Fibroblast of skin of left biceps (primary cell): Measurements from ENCODE around the gene ELF2.
A peak's percentile ranks its signal among the peaks of the same experiment; 100 is the strongest.
"Not testable (repeated sequence)": the region's sequence is repeated elsewhere in the genome, so short reads cannot be mapped to it uniquely, and the experiment has no call there.

Experiments
- DNase-seq, 2 experiments: peaks; one replicate each; pipeline ENCODE4 v3.0.0-alpha.2; 2013; ENCODE audit warnings: low read depth in 2 of 2

Gene ELF2

DNA sequence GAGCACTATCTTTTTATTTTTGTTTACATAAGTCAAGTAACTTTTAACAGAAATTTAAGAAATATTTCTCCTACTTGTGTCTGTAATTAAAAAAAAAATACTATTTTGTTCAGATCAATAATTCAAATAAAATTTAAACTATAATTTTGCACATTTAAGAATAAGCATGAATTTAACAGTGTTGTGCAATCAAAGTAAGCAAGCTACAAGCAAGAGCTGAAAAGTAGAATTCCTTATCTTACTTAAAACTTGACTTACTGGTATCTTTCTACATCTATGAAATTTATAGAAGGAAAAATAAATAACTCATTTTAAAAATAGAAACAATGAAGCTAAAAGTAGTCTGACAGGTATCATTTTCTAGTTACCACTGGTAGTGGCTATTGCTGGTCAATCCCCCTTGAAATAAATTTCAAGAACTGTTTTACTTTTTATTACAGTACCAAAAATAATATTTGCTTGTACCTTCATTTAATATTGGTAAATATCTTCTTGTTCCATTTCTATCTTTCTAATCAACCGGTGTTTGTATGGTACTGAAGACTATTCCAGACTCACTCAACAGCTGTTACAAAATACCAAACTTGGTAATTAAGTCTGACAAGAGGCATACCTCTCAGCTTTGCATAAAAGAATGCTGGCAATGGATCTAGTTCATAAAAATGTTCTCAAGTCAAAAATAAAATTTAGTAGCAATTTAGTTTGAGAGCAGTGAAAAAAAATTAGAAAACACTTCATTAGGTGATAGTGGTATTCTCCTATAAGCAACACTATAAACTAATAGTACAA is 99.3 kb downstream of the ELF2 start:
- no peak for DNase-seq

DNA sequence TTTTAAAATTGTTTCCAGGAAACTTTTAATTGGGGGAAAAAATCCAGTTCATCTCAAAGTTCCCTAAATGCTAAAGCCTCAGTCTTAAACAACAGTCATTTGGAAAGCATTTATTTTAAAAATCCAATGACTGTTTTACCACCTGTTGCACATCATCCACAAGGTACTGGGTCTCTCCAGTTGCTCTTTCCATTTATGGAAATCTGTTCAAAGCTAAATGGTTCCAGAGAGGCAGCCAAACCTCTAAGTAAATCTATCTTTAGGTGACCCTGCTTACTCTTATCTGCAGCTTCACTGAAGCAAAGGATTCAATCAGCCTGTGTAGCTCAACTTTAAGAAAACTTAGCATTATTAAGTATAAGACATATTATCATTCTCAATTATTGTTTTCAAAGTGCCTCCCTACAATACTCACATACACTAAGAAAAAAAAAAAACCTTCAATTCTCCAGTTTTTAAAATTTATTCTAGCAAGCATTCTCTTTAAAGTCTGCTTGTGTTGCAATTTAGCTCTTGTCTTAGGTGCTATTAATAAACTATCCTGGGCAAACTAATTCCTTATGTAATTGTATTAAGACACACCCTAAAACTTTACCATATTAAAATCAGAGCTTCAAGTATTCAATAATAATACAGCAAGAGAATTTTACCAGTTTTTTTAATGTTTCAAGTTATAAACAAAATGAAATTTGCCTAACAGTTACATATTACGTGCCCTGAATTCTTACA is 100.8 kb downstream of the ELF2 start:
- no peak for DNase-seq

DNA sequence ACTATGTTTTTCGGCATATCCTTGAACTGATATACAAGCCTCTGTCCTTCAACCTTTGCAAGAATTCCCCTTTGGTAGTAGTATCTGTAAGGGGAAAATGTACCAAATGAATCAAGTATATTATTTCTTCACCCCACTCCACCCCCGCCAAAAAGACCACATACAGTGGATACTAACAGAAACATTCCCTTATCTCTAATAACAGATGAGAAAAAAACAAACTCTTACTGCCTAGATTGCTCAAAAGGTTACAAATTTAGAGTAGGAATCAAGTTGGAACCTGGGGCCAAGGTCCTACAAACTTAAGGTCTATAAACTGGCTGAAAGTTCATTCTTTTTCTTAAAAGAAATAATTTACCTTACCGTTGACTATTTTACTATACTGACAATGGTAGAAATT is 116.4 kb downstream of the ELF2 start:
- DNase-seq: no peak

DNA sequence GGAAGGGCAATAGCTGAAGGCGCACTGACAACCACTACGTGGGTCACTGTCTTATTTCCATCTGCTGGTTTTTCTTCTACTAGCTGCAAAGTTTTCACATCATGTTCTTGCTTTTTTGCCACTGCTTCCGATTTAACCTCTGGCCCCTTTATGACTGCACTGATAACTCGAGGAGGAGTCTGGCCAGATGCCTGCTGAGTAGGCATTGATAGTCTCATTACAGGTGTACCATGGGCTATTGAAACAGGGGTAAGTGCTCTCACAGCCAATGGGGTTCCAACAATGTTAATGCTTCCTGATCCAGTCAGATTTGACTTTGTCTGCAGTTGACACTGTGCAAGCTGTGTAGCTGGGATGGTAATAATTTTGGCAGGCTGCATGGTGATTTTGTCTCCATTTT is 118.0 kb downstream of the ELF2 start:
- DNase-seq: not testable (repeated sequence)

DNA sequence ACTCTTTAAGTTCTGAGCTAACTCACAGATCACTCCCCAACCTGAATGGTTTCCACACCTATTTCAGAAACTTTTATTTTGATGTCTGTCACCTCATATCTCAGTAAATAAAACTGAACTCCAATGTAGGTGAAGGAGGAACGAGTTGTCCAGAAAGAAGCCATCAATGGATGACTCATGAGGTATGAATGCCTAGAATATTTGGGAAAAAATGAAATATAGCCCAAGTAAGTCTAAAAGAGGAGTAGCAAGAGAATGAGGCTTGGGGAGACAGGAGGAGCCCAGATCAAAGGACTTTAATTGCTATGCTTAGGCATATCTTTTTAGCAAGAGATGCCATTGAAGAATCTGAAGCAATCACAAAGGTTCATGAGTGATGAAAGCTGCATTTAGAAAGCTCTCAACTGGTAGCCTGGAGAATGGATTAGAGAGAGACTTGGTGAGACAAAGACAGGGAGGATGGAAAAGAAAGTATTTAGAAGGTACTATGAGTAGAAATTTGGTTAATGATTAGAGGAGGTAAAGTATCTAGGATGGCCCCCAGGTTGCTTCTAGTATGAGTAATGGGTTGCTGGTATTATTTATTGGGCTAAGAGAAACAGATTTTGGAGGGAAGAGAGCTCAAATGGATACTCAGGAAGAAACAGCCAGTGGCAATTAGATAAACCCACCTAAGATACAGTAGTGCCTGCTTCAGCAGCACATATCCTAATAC is 122.1 kb downstream of the ELF2 start:
- no peak for DNase-seq

DNA sequence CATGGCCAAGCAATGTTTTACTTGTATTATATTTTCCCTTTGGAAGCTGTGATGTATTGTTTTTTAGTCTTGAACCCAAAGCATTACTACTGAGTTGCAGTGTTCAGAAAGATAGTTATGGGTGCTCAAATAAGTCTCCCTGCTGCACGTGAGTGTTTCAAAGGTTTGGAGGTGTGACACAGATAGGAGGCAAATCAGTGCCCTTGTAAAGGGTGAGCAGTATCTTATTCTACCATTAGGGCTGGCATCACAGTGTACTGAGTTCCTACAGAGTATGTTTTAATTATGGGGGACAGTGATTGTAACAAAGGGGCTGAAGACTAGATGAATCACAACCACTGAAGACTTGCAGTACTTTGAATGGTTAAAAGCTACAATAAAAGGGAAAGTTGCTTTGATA is 123.1 kb downstream of the ELF2 start:
- DNase-seq: no peak

DNA sequence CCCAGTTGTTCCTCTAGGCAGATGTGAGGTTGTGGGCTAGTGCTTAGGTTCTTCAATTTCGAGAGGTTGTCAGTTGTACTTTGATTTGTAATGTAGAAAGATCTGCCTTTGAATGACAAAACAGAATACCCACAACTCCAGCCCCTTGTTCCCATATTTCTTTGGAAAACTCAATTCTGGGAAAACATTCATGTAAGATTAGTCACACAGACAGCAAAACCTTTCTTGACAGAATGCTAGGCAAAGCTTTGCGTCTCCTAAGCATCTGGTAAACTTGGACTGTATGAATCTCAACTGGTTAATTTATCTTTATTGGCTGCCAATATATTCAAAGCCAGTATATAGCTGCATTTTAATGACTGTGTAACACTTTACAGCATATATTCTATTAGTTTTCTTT is 126.6 kb downstream of the ELF2 start:
- peak; percentile 30 to 35 for DNase-seq

DNA sequence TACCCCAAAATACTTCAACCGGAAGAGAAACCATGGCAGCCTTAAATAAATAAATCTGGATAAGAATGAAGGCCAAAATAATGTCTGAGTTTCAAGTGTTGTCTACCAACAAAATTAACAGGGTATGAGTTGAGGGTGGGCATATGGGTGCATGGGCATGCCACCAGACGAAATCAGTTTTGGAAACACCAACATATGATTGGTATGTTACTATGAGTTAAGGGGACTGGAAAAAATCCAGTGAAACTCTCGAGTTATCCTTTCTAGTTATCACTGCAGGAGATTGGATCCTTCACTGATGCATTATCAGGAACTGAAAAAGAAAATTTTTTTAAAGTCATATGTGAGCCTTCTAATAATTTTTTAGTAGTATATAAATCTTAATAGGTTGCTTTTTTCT is 129.0 kb downstream of the ELF2 start:
- DNase-seq: no peak

DNA sequence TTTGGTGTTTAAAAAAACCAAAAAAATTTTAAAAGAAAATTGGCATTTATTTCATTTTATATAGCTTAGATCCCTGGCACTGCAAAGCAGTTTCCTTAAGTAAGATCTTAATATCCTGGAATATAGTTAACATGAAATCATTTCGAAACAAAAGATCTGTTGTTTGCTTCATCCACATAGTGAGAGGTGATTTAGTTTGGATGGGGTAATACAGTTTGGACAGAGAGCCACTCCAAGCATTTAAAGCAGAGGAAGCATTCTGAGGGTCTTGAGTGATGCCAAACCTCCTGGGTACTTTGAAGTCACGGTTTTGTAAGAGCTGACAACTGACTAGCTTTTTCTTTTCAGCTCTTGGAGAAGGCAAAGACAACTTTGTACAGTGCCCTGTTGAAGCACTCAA is 132.7 kb downstream of the ELF2 start:
- no peak for DNase-seq

DNA sequence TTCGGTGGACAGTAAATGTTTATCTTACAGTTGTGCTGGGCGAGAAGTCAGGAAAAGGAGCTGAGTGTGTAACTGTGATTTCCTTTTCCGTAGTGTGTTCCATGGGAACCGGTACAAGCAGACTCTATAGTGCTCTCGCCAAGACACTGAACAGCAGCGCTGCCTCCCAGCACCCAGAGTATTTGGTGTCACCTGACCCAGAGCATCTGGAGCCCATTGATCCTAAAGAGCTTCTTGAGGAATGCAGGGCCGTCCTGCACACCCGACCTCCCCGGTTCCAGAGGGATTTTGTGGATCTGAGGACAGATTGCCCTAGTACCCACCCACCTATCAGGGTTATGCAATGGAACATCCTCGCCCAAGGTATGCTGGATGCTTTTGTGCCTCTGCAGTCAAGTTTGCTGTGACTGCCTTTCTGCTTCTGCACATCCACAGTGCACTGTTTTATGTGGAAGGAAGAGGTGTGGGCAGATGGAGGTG is 134.0 kb downstream of the ELF2 start:
- no peak for DNase-seq

DNA sequence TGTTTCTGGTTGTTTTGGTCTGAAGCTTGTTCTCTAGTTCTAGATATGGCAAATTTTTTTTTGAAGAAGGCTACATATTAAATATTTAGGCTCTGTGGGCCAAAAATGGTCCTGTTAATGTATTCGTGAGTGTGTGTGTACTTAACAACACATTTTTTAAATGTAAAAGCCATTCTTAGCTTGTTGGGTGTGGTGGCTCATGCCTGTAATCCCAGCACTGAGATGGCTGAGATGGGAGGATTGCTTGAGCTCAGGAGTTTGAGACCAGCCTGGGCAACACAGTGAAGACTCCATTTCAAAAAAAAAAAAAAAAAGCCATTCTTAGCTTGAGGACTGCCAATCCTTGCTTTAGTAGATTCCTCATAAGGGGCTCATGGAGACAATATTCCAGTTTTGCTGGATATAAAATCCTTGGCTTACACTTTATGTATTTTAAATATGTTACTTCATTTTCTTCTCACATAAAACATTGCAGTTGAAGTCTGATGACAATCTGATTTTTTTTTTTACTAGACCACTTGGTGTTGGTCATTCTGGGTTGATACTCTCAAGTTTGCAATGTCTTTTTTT is 138.1 kb downstream of the ELF2 start:
- no peak for DNase-seq

DNA sequence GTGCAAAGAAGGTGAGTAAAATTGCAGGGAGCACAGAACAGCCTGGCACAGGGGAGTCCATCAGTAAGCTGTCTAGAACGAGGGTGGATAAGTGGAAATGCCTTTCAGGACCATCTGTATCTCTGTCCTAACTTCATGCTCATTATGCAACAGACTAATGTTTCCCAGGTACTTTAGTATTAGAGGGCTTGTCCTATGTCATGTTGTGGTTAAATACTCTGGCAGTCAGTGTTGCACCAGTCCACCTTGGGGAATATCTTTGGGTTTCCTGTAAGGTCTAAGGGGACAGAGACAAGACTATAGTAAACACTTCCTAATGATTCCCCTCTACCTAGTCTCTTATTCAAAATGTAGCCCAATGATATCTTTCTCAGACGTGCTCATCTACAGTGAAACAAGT is 140.1 kb downstream of the ELF2 start:
- DNase-seq: no peak

DNA sequence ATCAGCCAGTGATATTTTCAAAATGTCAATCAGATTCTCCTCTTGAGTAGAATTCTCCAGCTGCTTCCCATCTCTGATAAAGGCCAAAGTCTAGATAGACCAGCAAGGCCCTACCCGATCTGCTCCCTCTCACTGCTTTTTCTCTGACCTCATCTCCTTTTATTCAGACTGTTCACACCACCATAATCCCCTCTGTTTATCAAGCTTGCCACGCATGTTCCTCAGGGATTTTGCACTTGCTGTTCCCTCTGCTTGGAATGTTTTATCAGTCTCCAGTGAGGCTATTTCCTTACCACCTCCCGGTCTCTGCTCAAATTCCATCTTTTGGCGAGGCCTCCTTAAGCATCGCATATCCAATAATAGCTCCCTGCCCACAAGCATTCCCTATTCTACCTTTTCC is 141.4 kb downstream of the ELF2 start:
- no peak for DNase-seq

DNA sequence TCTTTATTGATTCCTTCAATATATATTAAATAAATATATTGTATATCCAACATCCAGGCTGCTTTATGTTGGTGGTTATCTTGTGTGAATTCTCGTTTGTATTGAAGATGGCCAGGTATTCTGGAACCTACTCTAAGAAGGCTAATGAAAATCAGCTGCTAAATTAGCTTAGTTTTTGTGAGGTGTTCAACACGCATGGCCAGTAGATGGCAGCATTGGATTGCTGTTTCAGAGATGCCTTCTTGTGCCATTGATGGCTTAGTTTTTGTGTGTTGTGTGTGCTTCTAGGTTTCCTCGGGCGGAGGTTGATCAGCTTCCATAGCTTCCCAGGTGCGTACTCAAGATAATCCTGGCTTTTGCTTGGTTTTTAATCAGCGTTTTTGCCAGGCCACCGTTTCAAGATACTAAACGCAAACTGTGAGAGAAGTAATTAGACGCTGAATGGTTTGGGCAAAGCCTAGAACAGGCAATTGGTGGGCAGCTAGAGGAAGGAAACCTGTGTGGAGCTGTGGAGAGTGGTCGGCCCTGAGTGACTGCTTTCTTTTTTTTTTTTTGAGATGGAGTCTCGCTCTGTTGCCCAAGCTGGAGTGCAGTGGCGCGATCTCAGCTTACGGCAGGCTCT is 146.3 kb downstream of the ELF2 start:
- DNase-seq: peak; percentile 50 to 61

DNA sequence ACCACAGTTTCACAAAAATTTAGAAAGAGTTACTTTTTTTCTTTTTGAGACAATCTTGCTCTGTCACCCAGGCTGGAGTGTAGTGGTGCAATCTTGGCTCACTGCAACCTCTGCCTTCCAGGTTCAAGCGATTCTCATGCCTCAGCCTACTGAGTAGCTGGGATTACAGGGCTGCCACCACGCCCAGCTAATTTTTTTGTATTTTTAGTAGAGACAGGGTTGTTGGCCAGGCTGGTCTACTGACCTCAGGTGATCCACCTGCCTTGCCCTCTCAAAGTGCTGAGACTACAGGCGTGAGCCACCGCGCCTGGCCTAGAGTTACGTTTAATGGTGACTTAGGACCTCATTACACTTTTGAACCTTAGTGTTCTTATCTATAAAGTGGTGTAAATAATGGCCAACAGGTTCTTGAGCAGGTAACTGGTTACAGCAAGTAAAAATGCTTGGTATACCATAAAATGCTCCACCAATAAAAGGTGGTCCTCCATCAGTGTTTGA is 147.1 kb downstream of the ELF2 start:
- not testable (repeated sequence) for DNase-seq

DNA sequence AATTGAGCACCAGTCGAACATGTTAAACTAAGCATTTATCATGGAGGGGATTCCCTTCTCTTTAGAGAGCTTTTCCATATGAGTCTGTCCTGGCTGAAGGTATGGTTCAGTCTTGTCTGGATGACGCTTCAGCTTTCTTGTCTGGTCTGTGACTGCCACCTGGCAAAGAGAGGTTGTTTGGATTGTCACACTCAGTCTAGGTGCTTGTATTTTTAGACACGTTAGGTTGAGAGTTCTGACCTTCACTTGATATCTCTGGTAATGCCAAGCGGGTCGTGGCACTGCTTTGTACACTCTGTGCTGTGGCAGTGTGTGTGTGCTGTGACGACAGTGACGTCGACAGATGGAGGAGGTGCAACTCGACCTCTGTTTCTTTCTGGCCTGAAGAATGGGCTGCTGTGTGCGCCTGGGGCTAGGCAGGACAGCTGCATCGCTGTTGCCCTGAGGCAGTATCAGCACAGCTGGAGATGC is 148.8 kb downstream of the ELF2 start:
- DNase-seq: no peak

DNA sequence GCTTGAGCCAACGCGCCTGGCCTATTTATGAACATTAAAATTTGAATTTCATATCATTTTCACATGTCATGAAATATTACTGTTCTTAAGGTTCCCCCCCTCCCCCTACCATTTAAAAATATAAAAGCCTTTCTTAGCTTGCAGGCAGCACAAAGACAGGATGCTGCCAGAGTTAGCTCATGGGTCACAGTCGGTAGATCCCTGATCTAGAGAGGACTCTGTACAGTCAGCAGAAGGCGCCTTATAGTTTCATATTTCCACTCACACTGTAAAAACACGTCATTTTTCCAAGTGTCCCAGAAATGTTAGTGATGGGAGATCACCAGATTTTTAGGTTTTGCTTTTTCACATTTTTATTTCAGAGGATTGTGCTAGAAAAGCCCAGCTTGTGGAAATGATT is 149.2 kb downstream of the ELF2 start:
- DNase-seq: no peak

DNA sequence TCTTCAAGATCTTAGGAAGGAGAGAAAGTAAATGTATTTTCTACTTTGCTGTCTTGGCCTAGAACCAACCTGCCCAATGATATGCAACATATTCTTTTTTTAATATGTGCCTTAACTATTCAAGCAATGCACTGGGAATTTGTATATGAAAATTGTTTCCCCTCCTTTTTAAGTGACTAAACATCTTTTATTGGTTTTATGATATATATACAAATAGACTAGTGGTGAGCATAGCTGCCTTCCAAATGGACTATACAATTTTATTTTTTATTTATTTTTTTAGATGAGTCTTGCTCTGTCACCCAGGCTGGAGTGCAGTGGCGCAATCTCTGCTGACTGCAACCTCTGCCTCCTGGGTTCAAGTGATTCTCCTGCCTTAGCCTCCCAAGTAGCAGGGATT is 151.2 kb downstream of the ELF2 start:
- DNase-seq: no peak

DNA sequence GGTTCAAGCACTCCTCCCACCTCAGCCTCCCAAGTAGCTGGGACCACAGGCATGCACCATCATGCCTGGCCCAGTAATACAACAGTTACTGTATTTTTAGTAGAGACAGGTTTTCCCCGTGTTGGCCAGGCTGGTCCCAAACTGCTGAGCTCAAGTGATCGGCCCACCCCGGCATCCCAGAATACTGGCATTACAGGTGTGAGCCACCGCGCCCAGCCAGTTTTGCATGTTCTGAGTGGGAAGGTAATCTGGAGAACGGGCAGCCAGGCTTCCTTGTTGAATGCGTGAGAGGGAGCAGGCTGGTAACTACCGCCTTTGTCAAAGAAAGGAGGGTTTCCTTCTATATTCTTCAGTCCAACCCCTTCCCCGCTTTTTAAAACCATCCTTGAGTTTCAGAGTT is 152.3 kb downstream of the ELF2 start:
- no peak for DNase-seq

DNA sequence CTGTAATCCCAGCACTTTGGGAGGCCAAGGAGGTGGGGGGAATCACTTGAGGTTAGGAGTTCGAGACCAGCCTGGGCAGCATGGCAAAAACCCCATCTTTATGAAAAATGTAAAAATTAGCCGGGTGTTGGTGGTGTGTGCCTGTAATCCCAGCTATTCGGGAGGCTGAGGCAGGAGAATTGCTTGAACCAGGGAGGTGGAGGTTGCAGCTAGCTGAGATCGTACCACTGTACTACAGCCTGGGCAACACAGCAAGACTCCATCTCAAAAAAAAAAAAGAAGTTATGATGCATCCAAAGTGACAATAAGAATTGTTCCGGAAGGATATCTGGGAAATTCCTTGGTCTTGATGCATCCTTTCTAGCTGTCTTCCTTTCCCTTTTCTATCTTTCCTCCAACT is 154.2 kb downstream of the ELF2 start:
- no peak for DNase-seq

DNA sequence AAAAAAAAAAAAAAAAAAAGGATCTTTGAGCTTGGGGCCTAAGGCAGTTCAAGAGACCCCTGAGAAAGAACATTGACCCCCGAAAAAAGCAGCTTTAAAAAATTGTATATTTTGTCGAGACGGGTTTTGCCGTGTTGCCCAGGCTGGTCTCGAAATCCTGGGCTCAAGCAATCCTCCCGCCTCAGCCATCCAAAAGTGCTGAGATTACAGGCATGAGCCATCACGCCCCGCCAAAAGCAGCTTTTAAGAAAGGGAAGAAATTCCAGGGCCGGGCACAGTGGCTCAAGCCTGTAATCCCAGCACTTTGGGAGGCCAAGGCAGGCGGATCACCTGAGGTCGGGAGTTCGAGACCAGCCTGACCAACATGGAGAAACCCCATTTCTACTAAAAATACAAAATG is 155.9 kb downstream of the ELF2 start:
- DNase-seq: not testable (repeated sequence)

DNA sequence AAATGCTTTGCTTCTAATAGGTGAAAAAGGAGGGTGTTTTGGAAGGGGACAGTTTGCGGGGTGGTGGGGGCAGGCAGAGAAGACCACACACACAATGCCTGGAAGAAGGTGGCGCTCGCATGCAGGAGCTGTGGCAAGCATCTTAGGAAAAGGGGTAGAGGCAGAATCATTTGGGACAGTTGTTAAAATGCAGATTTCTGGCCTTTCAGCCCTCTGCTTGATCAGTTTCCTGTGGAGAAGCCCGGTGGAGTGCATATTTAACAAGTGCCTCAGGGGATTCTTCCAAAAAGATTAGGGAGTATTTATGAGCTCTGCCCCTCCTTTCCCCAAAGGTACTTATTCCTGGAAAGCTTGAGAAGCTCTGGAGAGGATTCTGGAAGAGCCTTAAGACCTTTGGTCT is 156.6 kb downstream of the ELF2 start:
- no peak for DNase-seq
